ENCODE results near the gene ZBTB37.
"Not testable (repeated sequence)": the region's sequence is repeated elsewhere in the genome, so short reads cannot be mapped to it uniquely, and the experiment has no call there.

ZBTB37 gene

DNA sequence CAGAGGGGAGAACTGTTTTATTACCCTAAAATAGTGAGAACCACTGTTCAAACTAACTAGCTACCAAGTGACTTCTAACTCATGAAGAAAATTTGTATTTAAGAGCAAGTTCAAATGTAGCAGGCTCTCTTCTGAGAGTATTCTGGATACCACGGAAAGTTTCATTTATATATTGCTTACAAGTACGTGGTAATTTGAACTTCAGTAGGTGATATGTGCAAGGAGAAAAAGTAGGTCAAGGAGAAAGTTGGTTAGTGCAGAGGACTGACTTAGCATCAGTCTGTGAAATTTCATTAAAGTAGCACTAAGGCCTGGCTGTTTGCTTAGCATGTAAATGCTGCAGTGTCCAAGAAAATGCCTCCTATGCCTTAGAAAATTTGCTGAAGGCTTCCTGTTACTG is 32.2 kb downstream of the ZBTB37 start:
- in situ Hi-C loops (cut with HindIII; ENCODE audit: low sequenced_read_pairs): no loop called here

DNA sequence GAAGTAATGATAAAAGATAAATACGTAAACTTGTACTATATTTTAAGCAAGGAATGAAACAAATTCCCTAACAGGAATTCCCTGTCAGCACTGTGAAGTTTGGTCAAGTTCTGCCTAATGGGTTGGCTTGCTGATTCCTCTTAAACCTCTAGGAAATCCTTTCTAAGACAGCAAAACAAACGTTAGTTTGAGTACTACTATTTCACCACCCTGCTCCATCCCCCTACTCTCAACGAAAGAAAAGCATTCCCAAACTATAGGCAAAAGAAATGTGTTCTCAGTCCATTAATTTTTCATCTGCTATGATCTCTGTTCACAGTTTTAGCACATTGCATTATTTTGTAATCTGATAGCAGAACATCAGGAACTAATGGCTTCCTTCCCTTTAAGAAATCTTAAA is 32.8 kb downstream of the ZBTB37 start:
- in situ Hi-C loops (cut with HindIII; ENCODE audit: low sequenced_read_pairs): no loop called here

DNA sequence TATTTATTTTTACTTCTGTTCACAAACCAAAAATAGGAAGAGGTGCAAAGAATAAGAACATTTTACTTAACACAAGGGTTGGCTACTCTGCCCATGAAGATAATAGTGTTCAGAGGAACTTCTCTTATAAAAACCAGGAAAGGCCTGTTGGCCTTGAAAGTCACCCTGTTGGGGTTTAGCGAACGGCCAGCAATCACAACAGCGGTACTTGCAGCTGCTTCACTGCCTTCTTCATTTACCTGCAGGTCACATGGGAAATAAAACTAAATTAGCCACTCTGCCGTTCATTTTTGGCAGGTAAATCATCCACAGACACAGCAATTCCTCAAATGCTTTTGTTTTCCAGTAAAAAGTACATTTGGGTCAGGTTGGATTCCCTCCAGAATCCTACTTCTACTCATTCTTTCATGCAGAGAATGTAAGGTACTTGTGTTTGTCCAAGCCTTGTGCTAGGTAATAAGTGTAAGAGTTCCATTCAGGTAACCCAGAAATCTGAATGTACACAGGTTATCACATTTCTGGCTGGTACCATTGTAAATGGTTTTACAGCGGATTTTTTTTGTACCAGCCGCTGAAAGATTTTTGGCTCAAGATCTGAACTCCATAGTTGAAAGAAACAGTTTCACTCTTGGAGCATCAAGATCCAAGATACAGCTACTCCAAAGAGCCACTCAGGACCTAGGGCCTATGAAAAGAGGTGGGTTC is 35.8 kb downstream of the ZBTB37 start:
- in situ Hi-C loops (cut with HindIII; ENCODE audit: low sequenced_read_pairs): no loop called here

DNA sequence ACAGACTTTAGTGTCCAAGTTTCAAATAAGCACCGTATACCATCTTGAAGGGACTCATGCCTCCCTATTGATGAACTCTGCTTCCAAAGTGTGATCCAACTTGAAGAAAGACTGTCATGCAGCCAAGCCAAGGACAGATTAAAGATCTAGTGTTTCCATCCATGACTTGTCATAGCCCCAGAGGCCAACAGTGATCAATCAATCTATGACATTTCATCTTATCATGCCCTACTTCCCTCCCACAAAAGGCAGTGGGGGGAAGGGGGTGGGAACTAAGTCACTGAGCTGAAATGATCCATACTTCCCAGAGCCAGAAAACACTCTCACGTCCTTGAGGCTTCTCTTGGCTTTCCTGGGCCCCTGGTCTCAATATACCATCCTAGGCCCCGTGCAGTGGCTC is 44.9 kb downstream of the ZBTB37 start:
- in situ Hi-C loops (cut with HindIII; ENCODE audit: low sequenced_read_pairs): no loop called here

DNA sequence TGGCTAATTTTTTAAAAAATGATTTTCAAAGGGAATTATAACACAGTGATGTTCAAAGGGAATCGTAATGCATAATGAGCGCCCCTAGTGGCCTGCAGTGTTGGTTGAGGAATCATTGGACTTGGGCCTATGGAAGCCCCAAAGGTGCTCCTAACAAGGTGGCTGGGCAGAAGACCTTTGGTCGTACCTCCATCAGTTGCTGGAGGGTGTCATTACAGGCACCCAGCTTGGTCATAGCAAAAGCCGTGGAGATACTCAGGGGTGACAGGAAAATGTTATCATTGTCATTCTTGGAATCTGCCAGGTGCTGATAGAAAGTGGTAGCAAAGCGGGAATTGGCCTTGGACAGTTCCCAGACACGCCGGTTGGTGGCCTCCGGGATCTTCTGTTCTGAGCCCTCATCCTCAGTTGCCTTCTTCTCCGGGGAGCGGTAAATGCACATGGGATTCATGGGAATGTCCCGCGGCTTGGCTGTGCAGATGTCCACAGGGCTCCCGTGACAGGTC is 46.2 kb downstream of the ZBTB37 start:
- in situ Hi-C loops (cut with HindIII; ENCODE audit: low sequenced_read_pairs): no loop called here

DNA sequence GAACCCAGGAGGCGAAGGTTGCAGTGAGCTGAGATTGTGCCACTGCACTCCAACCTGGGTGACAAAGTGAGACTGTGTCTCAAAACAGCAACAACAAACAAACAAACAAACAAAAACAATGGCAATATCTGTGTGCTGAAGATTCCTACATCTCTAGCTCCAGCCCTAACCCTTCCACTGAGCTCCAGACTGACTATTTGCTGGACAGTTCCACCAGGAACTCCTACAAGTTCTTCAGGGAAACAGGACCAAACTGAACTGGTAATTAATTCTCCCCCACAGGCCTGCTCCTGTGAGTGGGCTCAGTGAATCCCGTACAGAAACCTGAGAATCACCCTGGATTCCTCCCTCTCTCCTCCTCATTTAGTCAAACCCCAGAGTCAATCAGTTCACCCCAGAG is 47.4 kb downstream of the ZBTB37 start:
- in situ Hi-C loops (cut with HindIII; ENCODE audit: low sequenced_read_pairs): no loop called here

DNA sequence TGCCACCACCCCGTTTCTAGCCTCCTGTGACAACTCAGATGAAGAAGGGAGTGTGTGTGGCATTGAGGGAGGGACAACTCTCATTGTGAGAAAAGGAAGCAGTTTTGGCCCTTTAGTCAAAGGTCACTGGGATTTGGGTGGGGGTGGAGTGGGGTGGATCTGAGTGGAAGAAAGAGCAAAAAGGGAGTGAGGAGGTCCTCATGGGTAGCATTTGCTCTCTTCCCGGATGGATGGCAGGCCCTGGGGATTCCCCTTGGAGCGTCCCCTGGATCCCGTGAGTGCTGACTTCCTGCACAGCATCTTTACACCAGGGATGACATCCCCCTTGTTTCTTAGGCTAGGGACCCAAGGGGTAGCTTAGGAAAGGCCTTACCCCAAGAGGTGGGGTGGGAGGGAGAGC is 48.5 kb downstream of the ZBTB37 start:
- in situ Hi-C loops (cut with HindIII; ENCODE audit: low sequenced_read_pairs): no loop called here

DNA sequence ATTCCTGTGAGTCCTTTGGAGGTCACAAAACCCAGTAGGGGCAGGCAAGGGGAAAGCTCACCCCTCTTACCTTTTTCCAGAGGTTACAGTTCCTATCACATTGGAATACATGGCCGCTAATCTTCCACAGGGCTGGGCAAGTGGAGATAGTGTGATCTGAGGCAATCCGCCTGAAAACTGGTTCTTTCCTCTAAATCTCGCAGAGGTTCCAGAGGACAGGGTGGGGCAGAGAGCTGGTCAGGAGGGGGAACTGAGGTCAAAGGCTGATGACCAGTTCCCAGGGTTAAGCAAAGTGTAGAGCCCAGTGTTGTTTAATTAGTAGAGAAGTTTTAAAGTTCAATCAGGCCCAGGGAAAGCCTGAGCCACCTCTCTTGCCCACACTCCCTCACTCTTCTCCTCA is 49.0 kb downstream of the ZBTB37 start, which contains the start of gene SERPINC1:
Gene SERPINC1 (minus strand): TSS at position 179 of the 400 bp plus-strand sequence. CDS start 68 bp downstream, at position 111.
- in situ Hi-C loops (cut with HindIII; ENCODE audit: low sequenced_read_pairs): no loop called here

DNA sequence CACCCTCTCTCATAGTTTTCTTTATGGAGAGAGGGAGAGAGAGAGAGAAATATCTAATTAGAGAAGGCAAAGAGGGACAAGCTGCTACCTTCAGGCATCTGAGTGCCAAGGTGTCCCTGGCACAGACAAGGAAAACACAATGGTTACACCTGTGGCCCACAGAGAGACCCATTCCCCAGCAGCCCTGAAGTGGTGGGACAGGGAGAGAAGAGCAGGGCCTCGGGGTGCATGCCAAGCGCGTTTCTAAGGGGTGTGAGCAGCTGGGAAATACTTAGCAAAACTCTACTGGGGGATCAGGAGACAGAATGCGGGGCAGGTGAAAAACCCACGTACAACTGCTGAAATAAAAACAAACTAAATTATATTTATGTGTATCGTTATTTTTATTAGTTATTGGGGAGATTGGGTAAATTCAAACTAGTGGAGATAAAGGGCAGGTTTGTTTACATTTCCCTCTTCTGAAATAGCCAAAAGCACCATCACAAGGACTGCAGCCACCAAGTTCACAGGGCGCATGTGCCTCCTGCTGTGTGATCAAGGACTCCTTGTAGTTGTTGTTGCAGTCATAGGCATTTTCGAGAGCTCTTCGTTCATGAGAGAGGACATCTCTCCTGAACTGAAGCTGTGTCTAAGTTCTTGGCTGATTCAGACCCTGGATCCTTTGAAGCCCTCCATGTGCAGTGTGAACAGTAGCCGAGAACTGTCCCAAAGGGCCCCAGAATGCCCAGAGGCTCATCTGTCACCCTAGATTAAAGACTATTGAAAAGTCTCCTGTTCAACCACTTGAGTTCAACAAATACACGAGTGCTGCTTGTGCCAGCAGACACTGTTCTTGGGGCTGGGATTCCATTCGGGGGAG is 49.7 kb downstream of the ZBTB37 start:
- in situ Hi-C loops (cut with HindIII; ENCODE audit: low sequenced_read_pairs): no loop called here

DNA sequence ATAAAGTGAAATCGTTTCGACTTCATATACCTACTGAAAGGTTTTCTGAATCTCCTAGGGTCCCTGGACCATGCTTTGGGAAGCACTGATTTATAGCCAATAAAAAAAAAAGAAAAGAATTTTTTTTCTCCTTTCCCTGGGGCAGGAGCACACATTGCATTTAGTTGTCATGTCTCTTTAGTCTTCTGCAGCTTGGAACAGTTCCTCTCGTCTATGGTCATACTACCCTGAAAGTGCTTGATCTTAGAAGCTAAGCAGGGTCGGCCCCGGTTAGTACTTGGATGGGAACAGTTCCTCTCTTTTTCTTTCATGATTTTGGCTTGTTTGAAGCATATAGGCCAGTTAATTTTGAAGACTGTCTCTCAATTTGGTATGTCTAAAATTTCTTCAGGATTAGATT is 52.7 kb downstream of the ZBTB37 start:
- in situ Hi-C loops (cut with HindIII; ENCODE audit: low sequenced_read_pairs): no loop called here

DNA sequence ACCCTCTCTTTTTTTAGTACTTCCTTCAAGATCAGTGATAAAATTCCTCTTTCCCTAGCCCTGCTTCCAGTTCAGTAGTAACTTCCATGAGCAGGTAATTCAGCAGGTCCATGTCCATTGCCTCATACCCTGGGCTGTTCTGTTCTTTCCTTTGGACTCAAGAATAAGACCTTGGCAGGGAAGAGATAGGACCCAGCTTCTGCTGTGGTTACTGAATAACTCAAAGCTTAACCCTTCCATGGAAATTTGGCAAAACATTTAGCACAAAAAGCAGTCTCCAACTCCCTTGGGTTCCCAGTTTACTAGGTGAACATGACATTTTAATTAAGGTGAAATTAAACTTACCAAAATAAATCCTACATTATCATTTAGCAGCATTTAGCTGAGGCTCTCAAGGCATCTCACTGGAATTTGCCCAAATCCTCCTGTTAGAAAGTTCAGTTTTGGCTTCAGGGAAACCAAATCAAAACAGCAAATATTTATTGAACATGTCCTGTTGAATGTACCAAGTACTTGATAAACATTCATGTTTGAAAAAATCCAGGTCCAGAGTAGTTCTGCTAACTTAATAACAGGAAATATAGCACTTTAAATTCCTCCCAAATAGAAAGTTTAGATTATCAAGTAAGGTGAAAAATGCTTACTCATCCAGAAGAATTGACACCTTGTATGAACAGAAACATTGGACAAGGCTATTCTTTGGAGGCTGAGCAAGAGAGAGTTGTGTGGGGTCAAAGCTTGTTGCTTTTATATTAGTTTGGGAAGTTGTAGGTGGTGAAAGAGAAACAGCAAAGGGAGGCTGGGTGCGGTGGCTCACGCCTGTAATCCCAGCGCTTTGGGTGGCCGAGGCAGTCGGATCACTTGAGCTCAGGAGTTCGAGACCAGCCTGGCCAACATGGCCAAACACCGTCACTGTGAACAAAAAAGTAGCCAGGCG is 57.4 kb downstream of the ZBTB37 start:
- in situ Hi-C loops (cut with HindIII; ENCODE audit: low sequenced_read_pairs): loop anchor here (5.0 kb wide), 1 partner anchor 47 kb away; no protein-coding TSS in a partner anchor

DNA sequence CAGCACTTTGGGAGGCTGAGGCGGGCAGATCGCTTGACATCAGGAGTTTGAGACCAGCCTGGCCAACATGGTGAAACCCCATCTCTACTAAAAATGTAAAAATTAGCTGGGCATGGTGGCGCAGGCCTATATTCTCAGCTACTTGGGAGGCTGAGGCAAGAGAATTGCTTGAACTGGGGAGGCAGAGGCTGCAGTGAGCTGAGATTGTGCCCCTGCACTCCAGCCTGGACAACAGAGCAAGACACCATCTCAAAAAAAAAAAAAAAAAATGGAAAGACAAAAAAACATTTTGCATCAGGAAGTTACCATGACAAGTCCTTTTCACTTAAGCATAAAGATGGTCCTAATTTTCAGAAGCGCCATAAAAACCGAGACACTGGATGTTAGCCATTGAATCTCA is 62.4 kb downstream of the ZBTB37 start:
- in situ Hi-C loops (cut with HindIII; ENCODE audit: low sequenced_read_pairs): not testable (repeated sequence)

DNA sequence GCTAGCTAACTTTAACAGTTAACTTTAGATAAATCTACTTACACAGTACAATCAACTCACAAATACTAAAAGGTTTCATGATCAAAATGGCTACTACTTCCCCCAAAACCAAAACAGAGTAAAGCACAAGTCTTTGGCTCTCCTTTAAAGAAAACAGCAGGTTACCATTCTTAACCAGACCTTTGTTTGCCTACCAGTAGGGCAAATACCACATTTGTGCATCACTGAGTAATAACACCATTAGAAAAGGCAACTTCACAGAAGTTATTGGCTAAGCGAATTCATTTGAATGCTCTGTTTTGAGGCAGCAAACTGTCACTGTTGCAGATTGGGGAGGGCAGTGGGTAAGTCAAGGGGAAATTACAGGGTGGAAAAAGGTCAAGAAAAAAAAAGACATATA is 66.3 kb downstream of the ZBTB37 start:
- in situ Hi-C loops (cut with HindIII; ENCODE audit: low sequenced_read_pairs): no loop called here

DNA sequence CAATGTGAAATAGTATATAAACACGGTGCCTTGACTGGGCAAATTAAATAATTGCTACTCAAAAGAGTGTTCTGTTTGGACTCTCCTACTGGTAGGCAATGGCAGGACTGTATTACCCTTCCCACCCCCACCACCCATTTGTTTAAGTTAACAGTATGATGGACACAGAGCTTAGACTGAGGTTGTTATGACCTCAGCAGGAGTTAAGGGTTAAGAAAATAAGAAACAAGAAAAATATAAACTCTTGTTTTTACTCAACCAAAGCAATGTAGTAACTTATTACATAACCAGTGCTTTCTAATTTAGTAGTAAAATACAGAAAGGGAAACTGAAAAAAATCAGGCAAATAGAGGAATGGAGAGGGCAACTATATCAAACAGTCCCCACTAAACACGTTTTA is 68.9 kb downstream of the ZBTB37 start:
- in situ Hi-C loops (cut with HindIII; ENCODE audit: low sequenced_read_pairs): no loop called here

DNA sequence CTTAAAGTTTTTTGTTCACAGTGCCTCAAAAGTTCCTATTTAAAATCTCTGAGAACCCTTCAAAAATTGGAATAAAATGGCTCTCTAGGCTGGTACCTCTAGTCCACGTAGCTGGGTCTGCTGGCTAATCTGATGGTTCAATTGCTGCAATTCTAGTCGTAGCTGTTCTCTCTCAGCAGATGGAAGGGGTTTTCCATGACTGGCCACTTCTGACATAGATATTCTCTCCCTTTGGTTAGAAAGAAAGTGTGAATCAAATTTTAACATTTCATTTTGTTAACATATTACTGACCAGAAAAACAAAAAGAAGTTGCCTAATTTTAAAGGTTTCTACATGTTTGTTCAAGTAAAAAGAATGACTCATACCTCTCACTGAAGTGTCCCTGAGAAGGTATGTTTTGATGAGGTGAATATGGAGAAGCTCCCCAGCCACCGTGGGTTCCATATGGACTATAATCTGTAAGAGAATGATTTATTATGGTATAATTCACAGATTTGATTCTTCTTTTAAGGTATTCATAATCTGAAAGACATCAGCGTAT is 78.3 kb downstream of the ZBTB37 start:
- in situ Hi-C loops (cut with HindIII; ENCODE audit: low sequenced_read_pairs): no loop called here

DNA sequence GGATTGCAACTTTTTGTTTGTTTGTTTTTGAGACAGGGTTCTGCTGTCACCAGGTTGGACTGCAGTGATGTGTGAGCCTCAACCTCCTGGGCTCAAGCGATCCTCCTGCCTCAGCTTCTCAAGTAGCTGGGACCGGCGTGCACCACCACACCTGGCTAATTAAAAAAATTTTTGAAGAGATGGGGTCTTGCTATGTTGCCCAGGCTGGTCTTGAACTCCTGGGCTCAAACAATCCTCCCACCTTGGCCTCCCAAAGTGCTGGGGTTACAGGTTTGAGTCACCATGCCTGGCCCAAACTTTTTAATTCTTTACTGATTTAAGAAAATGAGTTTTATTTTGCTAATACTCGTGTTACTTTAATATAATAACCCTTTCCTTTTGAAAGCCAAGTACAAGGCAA is 80.4 kb downstream of the ZBTB37 start:
- in situ Hi-C loops (cut with HindIII; ENCODE audit: low sequenced_read_pairs): no loop called here
